Loucy (cell line): ENCODE results near the gene CHRNB4.

Experiments used
- H2AFZ ChIP-seq: fragments of 200-600 bp; sonication (generic); 2 replicates; pipeline ENCODE4 v1.6.0; 2016; ENCODE audit warnings: antibody characterized with exemption, mild to moderate bottlenecking, low read length, moderate library complexity
- H3F3A ChIP-seq: fragments of 200-600 bp; 2 replicates; pipeline ENCODE4 v1.6.0; 2016; ENCODE audit warnings: antibody characterized with exemption, low read depth, mild to moderate bottlenecking
- H3K27me3 ChIP-seq: fragments of 200-600 bp; sonication (generic); 2 replicates; pipeline ENCODE4 v1.6.1; 2014; ENCODE audit warnings: low read length, mild to moderate bottlenecking; ENCODE audit not compliant: insufficient read depth, poor library complexity, severe bottlenecking
- H3K36me3 ChIP-seq: fragments of 200-600 bp; sonication (generic); 2 replicates; pipeline ENCODE4 v1.6.1; 2016; ENCODE audit warnings: low read length; ENCODE audit not compliant: insufficient read depth
- H3K4me1 ChIP-seq: fragments of 200-600 bp; sonication (generic); 2 replicates; pipeline ENCODE4 v1.5.1; 2014; ENCODE audit warnings: low read length, mild to moderate bottlenecking; ENCODE audit not compliant: insufficient read depth, poor library complexity, severe bottlenecking
- H3K4me2 ChIP-seq: fragments of 200-600 bp; sonication (generic); 2 replicates; pipeline ENCODE4 v1.6.0; 2014; ENCODE audit warnings: antibody characterized with exemption, low read length, low read depth, mild to moderate bottlenecking; ENCODE audit not compliant: poor library complexity, severe bottlenecking
- H3K4me3 ChIP-seq: fragments of 200-600 bp; sonication (generic); 2 replicates; pipeline ENCODE4 v1.5.1; 2014; ENCODE audit warnings: low read length, mild to moderate bottlenecking, mixed read lengths; ENCODE audit not compliant: poor library complexity, severe bottlenecking
- H3K79me2 ChIP-seq: fragments of 200-600 bp; sonication (generic); 2 replicates; pipeline ENCODE4 v1.6.1; 2014; ENCODE audit warnings: low read length; ENCODE audit not compliant: insufficient read depth
- H3K9ac ChIP-seq: fragments of 200-600 bp; sonication (generic); 2 replicates; pipeline ENCODE4 v1.6.0; 2014; ENCODE audit warnings: mild to moderate bottlenecking, low read depth, low read length, moderate library complexity; ENCODE audit not compliant: poor library complexity, severe bottlenecking
- H3K9me2 ChIP-seq: fragments of 200-600 bp; sonication (generic); replicated peaks from 2 replicates; pipeline ENCODE4 v1.6.1; 2016; ENCODE audit warnings: low read depth, low read length, mixed read lengths
- H3K9me3 ChIP-seq: fragments of 200-600 bp; sonication (generic); 2 replicates; pipeline ENCODE4 v1.6.1; 2014; ENCODE audit warnings: mild to moderate bottlenecking, antibody characterized with exemption, low read length, low read depth; ENCODE audit not compliant: insufficient read depth
- H4K20me1 ChIP-seq: fragments of 200-600 bp; sonication (generic); 2 replicates; pipeline ENCODE4 v1.6.0; 2014; ENCODE audit warnings: antibody characterized with exemption, low read length, mild to moderate bottlenecking; ENCODE audit not compliant: insufficient read depth, poor library complexity, severe bottlenecking
- EZH2phosphoT487 ChIP-seq: fragments of 200-600 bp; IDR thresholded peaks from 2 replicates; pipeline ENCODE4 v1.6.1; 2018; ENCODE audit warnings: antibody characterized with exemption, mild to moderate bottlenecking, moderate library complexity, borderline replicate concordance
- TF ChIP-seq, protein P1 (sequence below): fragments of 200-600 bp; sonication (generic); conservative IDR thresholded peaks from 2 replicates; pipeline ENCODE4 v1.5.1; 2014; ENCODE audit warnings: mild to moderate bottlenecking, antibody characterized with exemption, low read length

The CHRNB4 gene

DNA sequence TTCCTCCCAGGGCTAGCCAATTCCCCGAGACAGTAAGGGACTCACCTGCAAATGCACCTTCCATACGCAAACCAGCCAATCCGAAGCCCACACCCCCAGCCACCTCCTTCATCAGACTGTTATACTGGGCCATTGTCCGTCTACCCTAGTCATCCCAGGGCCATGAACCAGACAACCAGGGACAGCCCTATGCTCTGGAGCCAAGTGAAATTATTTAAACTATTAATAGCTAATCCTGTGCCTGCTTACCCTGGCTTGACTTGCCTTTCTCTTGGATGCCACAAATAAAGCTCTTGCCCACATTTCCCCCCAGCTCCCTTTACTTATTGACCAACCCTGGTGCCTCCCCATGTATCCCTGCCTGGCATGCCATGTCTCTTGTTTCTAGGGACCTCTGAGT is 4.0 kb upstream of the CHRNB4 start:
- Histone ChIP-seq H3K27me3 (no peaks in the 10 kb centered on the region), H3K9me3 (no peaks in the 10 kb centered on the region), H3K79me2 (no peaks in the 10 kb centered on the region), H3K4me2 (no peak overlapping the region), H4K20me1 (no peaks in the 10 kb centered on the region), H3K36me3 (no peaks in the 10 kb centered on the region), H3K9me2 (no peaks in the 10 kb centered on the region), H2AFZ (no peak overlapping the region), H3K4me3 (no peak overlapping the region), H3K4me1 (no peaks in the 10 kb centered on the region), H3K9ac (no peak overlapping the region), H3F3A (no peaks in the 10 kb centered on the region)
- TF ChIP-seq, protein P1, sequence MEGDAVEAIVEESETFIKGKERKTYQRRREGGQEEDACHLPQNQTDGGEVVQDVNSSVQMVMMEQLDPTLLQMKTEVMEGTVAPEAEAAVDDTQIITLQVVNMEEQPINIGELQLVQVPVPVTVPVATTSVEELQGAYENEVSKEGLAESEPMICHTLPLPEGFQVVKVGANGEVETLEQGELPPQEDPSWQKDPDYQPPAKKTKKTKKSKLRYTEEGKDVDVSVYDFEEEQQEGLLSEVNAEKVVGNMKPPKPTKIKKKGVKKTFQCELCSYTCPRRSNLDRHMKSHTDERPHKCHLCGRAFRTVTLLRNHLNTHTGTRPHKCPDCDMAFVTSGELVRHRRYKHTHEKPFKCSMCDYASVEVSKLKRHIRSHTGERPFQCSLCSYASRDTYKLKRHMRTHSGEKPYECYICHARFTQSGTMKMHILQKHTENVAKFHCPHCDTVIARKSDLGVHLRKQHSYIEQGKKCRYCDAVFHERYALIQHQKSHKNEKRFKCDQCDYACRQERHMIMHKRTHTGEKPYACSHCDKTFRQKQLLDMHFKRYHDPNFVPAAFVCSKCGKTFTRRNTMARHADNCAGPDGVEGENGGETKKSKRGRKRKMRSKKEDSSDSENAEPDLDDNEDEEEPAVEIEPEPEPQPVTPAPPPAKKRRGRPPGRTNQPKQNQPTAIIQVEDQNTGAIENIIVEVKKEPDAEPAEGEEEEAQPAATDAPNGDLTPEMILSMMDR, result no peak
- no peak for TF ChIP-seq EZH2phosphoT487

DNA sequence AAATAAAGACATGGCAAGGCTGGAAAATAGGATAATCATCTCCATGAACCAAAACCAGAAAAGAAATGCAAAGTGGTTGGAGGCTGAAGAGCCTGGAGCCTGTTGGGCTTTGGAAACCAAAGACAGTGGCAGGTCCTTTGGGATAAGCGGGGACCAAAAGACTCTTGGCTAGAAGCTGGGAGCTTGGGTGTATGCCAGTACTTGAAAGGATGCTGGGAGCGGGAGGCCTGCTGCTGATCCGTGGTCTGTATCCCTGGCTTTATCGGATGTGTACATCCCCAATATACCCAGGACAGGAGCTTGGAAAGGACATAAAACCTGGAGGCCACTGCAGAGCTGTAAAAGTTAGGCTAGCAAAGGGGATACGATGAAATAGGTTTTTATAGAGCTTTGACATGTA is 1.3 kb upstream of the CHRNB4 start:
- Histone ChIP-seq H3F3A (no peaks in the 10 kb centered on the region), H2AFZ (no peak overlapping the region), H3K4me1 (no peaks in the 10 kb centered on the region), H3K79me2 (no peaks in the 10 kb centered on the region), H3K9ac (no peak overlapping the region), H3K4me2 (no peak overlapping the region), H3K27me3 (no peaks in the 10 kb centered on the region), H3K9me2 (no peaks in the 10 kb centered on the region), H3K4me3 (no peak overlapping the region), H4K20me1 (no peaks in the 10 kb centered on the region), H3K36me3 (no peaks in the 10 kb centered on the region), H3K9me3 (no peaks in the 10 kb centered on the region)
- TF ChIP-seq EZH2phosphoT487, result no peak
- TF ChIP-seq, protein P1, result no peak

DNA sequence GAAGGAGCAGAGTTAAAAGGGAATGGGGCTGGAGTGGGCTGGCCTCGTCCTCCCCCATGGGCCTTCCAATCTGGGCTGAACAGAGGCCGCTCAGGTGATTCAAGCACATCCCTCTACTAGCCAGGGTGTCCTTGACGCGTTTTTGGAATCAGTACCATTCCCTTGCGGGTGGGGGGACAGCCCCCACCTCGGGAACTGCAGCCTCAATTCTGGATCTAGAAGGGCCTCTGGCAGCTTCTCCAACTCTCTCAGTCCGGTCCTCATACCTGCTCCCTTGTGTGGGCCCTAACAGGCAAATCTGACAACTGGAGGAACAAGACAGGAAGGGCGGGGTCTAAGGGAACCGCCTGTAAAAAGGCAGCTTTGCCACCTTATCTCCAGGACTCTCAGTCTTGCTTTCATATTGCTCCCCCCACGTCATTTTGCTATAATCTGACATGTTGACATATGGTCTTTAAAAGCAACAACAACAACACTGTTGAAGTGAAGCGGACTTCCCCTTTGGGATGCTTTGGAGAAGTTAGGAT is 802 bp upstream of the CHRNB4 start:
- H3K79me2 ChIP-seq, result no peaks in the 10 kb centered on the region
- TF ChIP-seq EZH2phosphoT487, result no peak
- TF ChIP-seq, protein P1, result no peak
- no peak overlapping the region for H2AFZ ChIP-seq
- no peak overlapping the region for H3K4me2 ChIP-seq
- no peaks in the 10 kb centered on the region for H3F3A ChIP-seq
- H3K9me3 ChIP-seq, result no peaks in the 10 kb centered on the region
- H3K27me3 ChIP-seq, result no peaks in the 10 kb centered on the region
- no peaks in the 10 kb centered on the region for H3K4me1 ChIP-seq
- H4K20me1 ChIP-seq, result no peaks in the 10 kb centered on the region
- H3K36me3 ChIP-seq, result no peaks in the 10 kb centered on the region
- H3K9ac ChIP-seq, result no peak overlapping the region
- no peak overlapping the region for H3K4me3 ChIP-seq
- H3K9me2 ChIP-seq, result no peaks in the 10 kb centered on the region
